Urinary bladder (tissue), 4 donors: ENCODE measurements around the gene ZBTB47. TPM values are rescaled to one million over a fixed set of nuclear protein-coding genes. Genes with fewer than 3 reads are reported as not detected.

Experiments
- DNase-seq: peaks from one replicate; pipeline ENCODE4 v3.0.0-alpha.2; 2015; ENCODE audit errors: extremely low spot score
- H3K27ac ChIP-seq: one replicate; pipeline ENCODE4 v1.5.1; 2013; ENCODE audit warnings: low read depth, mild to moderate bottlenecking, moderate library complexity
- H3K36me3 ChIP-seq: one replicate; pipeline ENCODE4 v1.6.1; 2013; ENCODE audit warnings: mild to moderate bottlenecking, moderate library complexity; ENCODE audit not compliant: insufficient read depth
- H3K4me1 ChIP-seq: one replicate; pipeline ENCODE4 v1.6.1; 2013; ENCODE audit warnings: mild to moderate bottlenecking, moderate library complexity; ENCODE audit not compliant: insufficient read depth
- H3K4me3 ChIP-seq: one replicate; pipeline ENCODE4 v1.5.1; 2013; ENCODE audit warnings: low read depth, low read length
- WGBS: extraction: QIAGEN DNeasy Blood & Tissue Kit; methylation state at CpG from one replicate; pipeline ENCODE4 v1.1.7; 2013; 5-methylcytosine and 5-hydroxymethylcytosine counted together
- polyA plus RNA-seq: library from polyadenylated mRNA; stranded (reverse); fragments of 200-250 nt; gene quantifications from one replicate; pipeline ENCODE4 v1.2.3, GENCODE V29; 2013
- total RNA-seq: library from RNA; depleted of rRNA; stranded (reverse); fragments of >200 nt; gene quantifications from one replicate; pipeline ENCODE4 v1.2.3, GENCODE V29; 2014
- donor health status: healthy with polysubstance abuse.
- donor health status: healthy.

ZBTB47 gene
- total and polyA plus RNA-seq, 2 donors = 17.1 to 48.2 TPM

- Histone ChIP-seq H3K36me3 (no peaks in the 10 kb centered on the region), H3K27ac (no peak overlapping the region), H3K4me3 (no peak overlapping the region), H3K4me1 (no peaks in the 10 kb centered on the region)
- 92% methylated on average over 19 of the region's 19 CpGs for WGBS
- DNase-seq = no peak
Measured at GRCh38 chr3:42664438-42664803, 10.9 kb downstream of the ZBTB47 start.

GRCh38 chr3:42665050-42665878 lies 11.8 kb downstream of the ZBTB47 start:
- Histone ChIP-seq H3K4me1 (no peaks in the 10 kb centered on the region), H3K36me3 (no peaks in the 10 kb centered on the region), H3K27ac (no peak overlapping the region), H3K4me3 (no peak overlapping the region)
- no peak for DNase-seq
- 84% methylated on average over 15 of the region's 15 CpGs for WGBS

- H3K4me1 ChIP-seq = no peaks in the 10 kb centered on the region
- 67% methylated on average over 8 of the region's 8 CpGs for WGBS
- no peaks in the 10 kb centered on the region for H3K36me3 ChIP-seq
- H3K4me3 ChIP-seq = no peak overlapping the region
- no peak overlapping the region for H3K27ac ChIP-seq
- DNase-seq = no peak
Measured at GRCh38 chr3:42666022-42666421, 12.5 kb downstream of the ZBTB47 start.

GRCh38 chr3:42666577-42666998 lies 13.1 kb downstream of the ZBTB47 start:
- H3K4me1 ChIP-seq = no peaks in the 10 kb centered on the region
- 68% methylated on average over 4 of the region's 4 CpGs for WGBS
- no peak for DNase-seq
- H3K36me3 ChIP-seq = no peaks in the 10 kb centered on the region
- H3K27ac ChIP-seq = no peak overlapping the region
- H3K4me3 ChIP-seq = no peak overlapping the region

- DNase-seq = no peak
- WGBS = 59% methylated on average over 7 of the region's 7 CpGs
- Histone ChIP-seq H3K4me3 (no peak overlapping the region), H3K36me3 (no peaks in the 10 kb centered on the region), H3K4me1 (no peaks in the 10 kb centered on the region), H3K27ac (no peak overlapping the region)
Measured at GRCh38 chr3:42667096-42667522, 13.6 kb downstream of the ZBTB47 start.

GRCh38 chr3:42667523-42668412 lies 14.3 kb downstream of the ZBTB47 start:
- H3K4me1 ChIP-seq = no peaks in the 10 kb centered on the region
- H3K4me3 ChIP-seq = no peak overlapping the region
- H3K36me3 ChIP-seq = no peaks in the 10 kb centered on the region
- no peak overlapping the region for H3K27ac ChIP-seq
- WGBS = 37% methylated on average over 8 of the region's 8 CpGs
- no peak for DNase-seq

GRCh38 chr3:42668413-42668760 lies 14.9 kb downstream of the ZBTB47 start:
- no peak overlapping the region for H3K4me3 ChIP-seq
- no peaks in the 10 kb centered on the region for H3K36me3 ChIP-seq
- no peak overlapping the region for H3K27ac ChIP-seq
- H3K4me1 ChIP-seq = no peaks in the 10 kb centered on the region
- 89% methylated on average over 2 of the region's 2 CpGs for WGBS
- no peak for DNase-seq

GRCh38 chr3:42668793-42669217 lies 15.3 kb downstream of the ZBTB47 start:
- no peaks in the 10 kb centered on the region for H3K4me1 ChIP-seq
- DNase-seq = no peak
- no peak overlapping the region for H3K4me3 ChIP-seq
- WGBS = 68% methylated on average over 4 of the region's 4 CpGs
- no peak overlapping the region for H3K27ac ChIP-seq
- H3K36me3 ChIP-seq = no peaks in the 10 kb centered on the region

- 84% methylated on average over 7 of the region's 7 CpGs for WGBS
- no peaks in the 10 kb centered on the region for H3K36me3 ChIP-seq
- H3K4me1 ChIP-seq = no peaks in the 10 kb centered on the region
- H3K27ac ChIP-seq = no peak overlapping the region
- no peak for DNase-seq
- no peak overlapping the region for H3K4me3 ChIP-seq
Measured at GRCh38 chr3:42670051-42670576, 16.6 kb downstream of the ZBTB47 start.

GRCh38 chr3:42670670-42671069 lies 17.2 kb downstream of the ZBTB47 start:
- WGBS = 86% methylated on average over 1 of the region's 1 CpG
- no peak for DNase-seq
- H3K4me3 ChIP-seq = no peak overlapping the region
- no peak overlapping the region for H3K27ac ChIP-seq
- no peaks in the 10 kb centered on the region for H3K36me3 ChIP-seq
- no peaks in the 10 kb centered on the region for H3K4me1 ChIP-seq

- DNase-seq = no peak
- Histone ChIP-seq H3K4me1 (no peaks in the 10 kb centered on the region), H3K27ac (no peak overlapping the region), H3K36me3 (no peaks in the 10 kb centered on the region), H3K4me3 (no peak overlapping the region)
- WGBS = 54% methylated on average over 1 of the region's 1 CpG
Measured at GRCh38 chr3:42672515-42672914, 19.0 kb downstream of the ZBTB47 start.

GRCh38 chr3:42673082-42673481 lies 19.6 kb downstream of the ZBTB47 start:
- H3K27ac ChIP-seq = no peak overlapping the region
- no peaks in the 10 kb centered on the region for H3K36me3 ChIP-seq
- no peaks in the 10 kb centered on the region for H3K4me1 ChIP-seq
- no peak for DNase-seq
- H3K4me3 ChIP-seq = no peak overlapping the region

GRCh38 chr3:42674146-42674545 lies 20.6 kb downstream of the ZBTB47 start:
- DNase-seq = no peak
- no peaks in the 10 kb centered on the region for H3K36me3 ChIP-seq
- no peaks in the 10 kb centered on the region for H3K4me1 ChIP-seq
- no peak overlapping the region for H3K27ac ChIP-seq
- 47% methylated on average over 3 of the region's 3 CpGs for WGBS
- no peak overlapping the region for H3K4me3 ChIP-seq

GRCh38 chr3:42675909-42676308 lies 22.4 kb downstream of the ZBTB47 start:
- Histone ChIP-seq H3K4me1 (no peaks in the 10 kb centered on the region), H3K36me3 (no peaks in the 10 kb centered on the region), H3K27ac (no peak overlapping the region), H3K4me3 (no peak overlapping the region)
- DNase-seq = no peak
- 85% methylated on average over 2 of the region's 2 CpGs for WGBS
